Measurements from ENCODE around the gene TALDO1.

The TALDO1 gene

GRCh38 chr11:721247-721740 lies 26.0 kb upstream of the TALDO1 start:
- Histone ChIP-seq H3K4me3 (ENCODE audit: low read length) (peak overlapping the region; percentile 25), H3K4me1 (ENCODE audit: control insufficient read depth, insufficient read depth, low read length) (no peaks in the 10 kb centered on the region), H3K36me3 (ENCODE audit: control insufficient read depth, insufficient read depth, low read length) (no peaks in the 10 kb centered on the region), H3K27me3 (ENCODE audit: control insufficient read depth, insufficient read depth, low read length) (peaks cover 2% of the 10 kb centered on the region), H3K9ac (ENCODE audit: low read length) (no peak overlapping the region), H3K27ac (ENCODE audit: low read depth, low read length) (no peak overlapping the region)

DNA sequence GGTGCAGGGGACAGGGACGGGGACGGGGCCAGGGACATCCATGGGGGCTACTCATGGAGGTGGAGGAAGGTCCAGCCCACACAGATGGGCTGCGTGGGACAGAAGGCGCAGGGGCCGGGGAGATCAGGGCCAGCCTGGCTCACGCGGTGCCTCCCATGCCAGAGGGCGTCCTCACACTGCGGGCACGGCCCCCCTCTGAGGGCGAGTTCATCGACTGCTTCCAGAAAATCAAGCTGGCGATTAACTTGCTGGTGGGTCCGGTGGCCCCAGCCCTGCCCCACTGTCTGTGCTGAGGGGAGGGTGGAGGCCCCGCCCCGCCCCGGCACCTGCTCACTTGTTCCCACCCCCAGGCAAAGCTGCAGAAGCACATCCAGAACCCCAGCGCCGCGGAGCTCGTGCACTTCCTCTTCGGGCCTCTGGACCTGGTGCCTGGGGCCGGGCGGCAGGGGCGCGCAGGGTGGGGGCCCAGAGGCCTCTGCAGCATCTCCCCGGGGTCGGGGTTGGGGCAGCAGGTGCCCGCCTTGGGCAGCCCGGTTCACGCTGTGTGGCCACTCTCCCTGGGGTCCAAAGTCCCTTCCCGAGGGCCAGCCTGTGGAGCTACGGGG lies 25.4 kb upstream of the TALDO1 start:
- Histone ChIP-seq H3K4me1 (ENCODE audit: control insufficient read depth, insufficient read depth, low read length) (no peaks in the 10 kb centered on the region), H3K27me3 (ENCODE audit: control insufficient read depth, insufficient read depth, low read length) (peaks cover 2% of the 10 kb centered on the region), H3K36me3 (ENCODE audit: control insufficient read depth, insufficient read depth, low read length) (no peaks in the 10 kb centered on the region), H3K9ac (ENCODE audit: low read length) (no peak overlapping the region), H3K27ac (ENCODE audit: low read depth, low read length) (no peak overlapping the region), H3K4me3 (ENCODE audit: low read length) (peak overlapping the region; percentile 25)

GRCh38 chr11:722346-722811 lies 24.9 kb upstream of the TALDO1 start:
- Histone ChIP-seq H3K27me3 (ENCODE audit: control insufficient read depth, insufficient read depth, low read length) (peaks cover 2% of the 10 kb centered on the region), H3K4me3 (ENCODE audit: low read length) (no peak overlapping the region), H3K9ac (ENCODE audit: low read length) (no peak overlapping the region), H3K4me1 (ENCODE audit: control insufficient read depth, insufficient read depth, low read length) (no peaks in the 10 kb centered on the region), H3K27ac (ENCODE audit: low read depth, low read length) (no peak overlapping the region), H3K36me3 (ENCODE audit: control insufficient read depth, insufficient read depth, low read length) (no peaks in the 10 kb centered on the region)

GRCh38 chr11:723120-723883 lies 24.0 kb upstream of the TALDO1 start:
- Histone ChIP-seq H3K4me1 (ENCODE audit: control insufficient read depth, insufficient read depth, low read length) (no peaks in the 10 kb centered on the region), H3K27ac (ENCODE audit: low read depth, low read length) (no peak overlapping the region), H3K9ac (ENCODE audit: low read length) (no peak overlapping the region), H3K4me3 (ENCODE audit: low read length) (no peak overlapping the region), H3K27me3 (ENCODE audit: control insufficient read depth, insufficient read depth, low read length) (peaks cover 2% of the 10 kb centered on the region), H3K36me3 (ENCODE audit: control insufficient read depth, insufficient read depth, low read length) (no peaks in the 10 kb centered on the region)

- H3K27me3 ChIP-seq (ENCODE audit: control insufficient read depth, insufficient read depth, low read length): peaks cover 2% of the 10 kb centered on the region
- H3K4me1 ChIP-seq (ENCODE audit: control insufficient read depth, insufficient read depth, low read length): no peaks in the 10 kb centered on the region
- no peaks in the 10 kb centered on the region for H3K36me3 ChIP-seq (ENCODE audit: control insufficient read depth, insufficient read depth, low read length)
- no peak overlapping the region for H3K4me3 ChIP-seq (ENCODE audit: low read length)
- no peak overlapping the region for H3K27ac ChIP-seq (ENCODE audit: low read depth, low read length)
- no peak overlapping the region for H3K9ac ChIP-seq (ENCODE audit: low read length)
Measured at GRCh38 chr11:724049-724777, 23.1 kb upstream of the TALDO1 start.

GRCh38 chr11:724778-725386 lies 22.4 kb upstream of the TALDO1 start:
- Histone ChIP-seq H3K9ac (ENCODE audit: low read length) (no peak overlapping the region), H3K27me3 (ENCODE audit: control insufficient read depth, insufficient read depth, low read length) (peaks cover 2% of the 10 kb centered on the region), H3K4me1 (ENCODE audit: control insufficient read depth, insufficient read depth, low read length) (no peaks in the 10 kb centered on the region), H3K36me3 (ENCODE audit: control insufficient read depth, insufficient read depth, low read length) (no peaks in the 10 kb centered on the region), H3K27ac (ENCODE audit: low read depth, low read length) (no peak overlapping the region), H3K4me3 (ENCODE audit: low read length) (no peak overlapping the region)

DNA sequence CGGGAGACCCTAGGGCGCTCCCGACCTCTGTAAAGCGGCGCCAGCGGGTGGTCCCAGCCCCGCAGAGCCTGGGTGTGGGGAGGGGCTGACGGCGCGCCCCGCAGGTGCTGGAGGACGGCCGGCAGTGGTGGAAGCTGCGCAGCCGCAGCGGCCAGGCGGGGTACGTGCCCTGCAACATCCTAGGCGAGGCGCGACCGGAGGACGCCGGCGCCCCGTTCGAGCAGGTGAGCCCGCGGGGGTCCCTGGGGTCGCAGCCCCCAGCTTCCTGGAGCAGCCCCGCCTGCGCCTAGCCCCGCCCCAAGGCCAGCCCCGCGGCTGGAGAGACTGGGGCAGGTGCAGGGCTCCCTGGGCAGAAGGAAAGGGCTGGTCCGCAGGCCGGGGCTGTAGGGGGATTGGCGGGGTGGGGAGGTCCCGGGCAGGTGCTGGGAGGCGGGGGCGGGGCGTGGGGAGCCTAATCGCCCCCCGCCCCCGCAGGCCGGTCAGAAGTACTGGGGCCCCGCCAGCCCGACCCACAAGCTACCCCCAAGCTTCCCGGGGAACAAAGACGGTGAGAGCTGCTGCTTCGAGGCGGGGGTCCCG lies 21.6 kb upstream of the TALDO1 start:
- Histone ChIP-seq H3K27me3 (ENCODE audit: control insufficient read depth, insufficient read depth, low read length) (peaks cover 2% of the 10 kb centered on the region), H3K9ac (ENCODE audit: low read length) (no peak overlapping the region), H3K4me1 (ENCODE audit: control insufficient read depth, insufficient read depth, low read length) (no peaks in the 10 kb centered on the region), H3K4me3 (ENCODE audit: low read length) (peak overlapping the region; percentile 9), H3K36me3 (ENCODE audit: control insufficient read depth, insufficient read depth, low read length) (no peaks in the 10 kb centered on the region), H3K27ac (ENCODE audit: low read depth, low read length) (no peak overlapping the region)

DNA sequence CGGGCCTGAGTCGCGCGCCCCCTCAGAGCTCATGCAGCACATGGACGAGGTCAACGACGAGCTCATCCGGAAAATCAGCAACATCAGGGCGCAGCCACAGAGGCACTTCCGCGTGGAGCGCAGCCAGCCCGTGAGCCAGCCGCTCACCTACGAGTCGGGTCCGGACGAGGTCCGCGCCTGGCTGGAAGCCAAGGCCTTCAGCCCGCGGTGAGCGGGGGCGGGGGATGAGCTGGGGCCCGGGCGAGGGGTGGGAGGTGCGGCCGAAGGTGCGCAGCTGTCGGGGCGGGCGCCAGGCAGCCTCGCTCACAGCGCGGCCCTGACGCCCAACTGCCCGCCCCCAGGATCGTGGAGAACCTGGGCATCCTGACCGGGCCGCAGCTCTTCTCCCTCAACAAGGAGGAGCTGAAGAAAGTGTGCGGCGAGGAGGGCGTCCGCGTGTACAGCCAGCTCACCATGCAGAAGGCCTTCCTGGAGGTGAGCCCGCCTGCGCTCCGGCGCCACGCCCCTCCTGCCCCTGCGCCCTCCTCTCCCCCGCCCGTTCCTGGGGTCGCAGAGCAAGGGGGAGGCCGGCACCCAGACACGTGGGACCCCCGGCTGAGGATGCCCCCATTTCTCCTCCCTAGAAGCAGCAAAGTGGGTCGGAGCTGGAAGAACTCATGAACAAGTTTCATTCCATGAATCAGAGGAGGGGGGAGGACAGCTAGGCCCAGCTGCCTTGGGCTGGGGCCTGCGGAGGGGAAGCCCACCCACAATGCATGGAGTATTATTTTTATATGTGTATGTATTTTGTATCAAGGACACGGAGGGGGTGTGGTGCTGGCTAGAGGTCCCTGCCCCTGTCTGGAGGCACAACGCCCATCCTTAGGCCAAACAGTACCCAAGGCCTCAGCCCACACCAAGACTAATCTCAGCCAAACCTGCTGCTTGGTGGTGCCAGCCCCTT lies 20.7 kb upstream of the TALDO1 start:
- Histone ChIP-seq H3K4me3 (ENCODE audit: low read length) (no peak overlapping the region), H3K9ac (ENCODE audit: low read length) (no peak overlapping the region), H3K27ac (ENCODE audit: low read depth, low read length) (no peak overlapping the region)

DNA sequence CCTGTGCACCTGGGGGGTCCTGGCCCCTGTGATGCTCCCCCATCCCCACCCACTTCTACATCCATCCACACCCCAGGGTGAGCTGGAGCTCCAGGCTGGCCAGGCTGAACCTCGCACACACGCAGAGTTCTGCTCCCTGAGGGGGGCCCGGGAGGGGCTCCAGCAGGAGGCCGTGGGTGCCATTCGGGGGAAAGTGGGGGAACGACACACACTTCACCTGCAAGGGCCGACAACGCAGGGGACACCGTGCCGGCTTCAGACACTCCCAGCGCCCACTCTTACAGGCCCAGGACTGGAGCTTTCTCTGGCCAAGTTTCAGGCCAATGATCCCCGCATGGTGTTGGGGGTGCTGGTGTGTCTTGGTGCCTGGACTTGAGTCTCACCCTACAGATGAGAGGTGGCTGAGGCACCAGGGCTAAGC lies 20.0 kb upstream of the TALDO1 start:
- H3K9ac ChIP-seq (ENCODE audit: low read length): peak overlapping the region; percentile 45
- H3K4me3 ChIP-seq (ENCODE audit: low read length): no peak overlapping the region
- H3K36me3 ChIP-seq (ENCODE audit: control insufficient read depth, insufficient read depth, low read length): no peaks in the 10 kb centered on the region
- H3K4me1 ChIP-seq (ENCODE audit: control insufficient read depth, insufficient read depth, low read length): no peaks in the 10 kb centered on the region
- no peaks in the 10 kb centered on the region for H3K27me3 ChIP-seq (ENCODE audit: control insufficient read depth, insufficient read depth, low read length)
- H3K27ac ChIP-seq (ENCODE audit: low read depth, low read length): no peak overlapping the region

More for the DNA sequence above, 20.7 kb upstream of the TALDO1 start:
- H3K27me3 ChIP-seq (ENCODE audit: control insufficient read depth, insufficient read depth, low read length): peaks cover 2% of the 10 kb centered on the region
- H3K36me3 ChIP-seq (ENCODE audit: control insufficient read depth, insufficient read depth, low read length): no peaks in the 10 kb centered on the region
- no peaks in the 10 kb centered on the region for H3K4me1 ChIP-seq (ENCODE audit: control insufficient read depth, insufficient read depth, low read length)

- no peaks in the 10 kb centered on the region for H3K4me1 ChIP-seq (ENCODE audit: control insufficient read depth, insufficient read depth, low read length)
- no peaks in the 10 kb centered on the region for H3K36me3 ChIP-seq (ENCODE audit: control insufficient read depth, insufficient read depth, low read length)
- no peaks in the 10 kb centered on the region for H3K27me3 ChIP-seq (ENCODE audit: control insufficient read depth, insufficient read depth, low read length)
- H3K4me3 ChIP-seq (ENCODE audit: low read length): no peak overlapping the region
- H3K27ac ChIP-seq (ENCODE audit: low read depth, low read length): no peak overlapping the region
- H3K9ac ChIP-seq (ENCODE audit: low read length): peak overlapping the region; percentile 45
Measured at GRCh38 chr11:727859-728748, 19.2 kb upstream of the TALDO1 start.

Measured in rectal smooth muscle tissue (tissue), 1 donor.